ENCODE measurements around the gene TRIM14.
"Not testable (repeated sequence)": the region's sequence is repeated elsewhere in the genome, so short reads cannot be mapped to it uniquely, and the experiment has no call there.

TRIM14 gene

GRCh38 chr9:98043915-98044314, 75.1 kb downstream of the TRIM14 start:
- no peak for DNase-seq

- DNase-seq, result no peak
These were observed 78.8 kb downstream of the TRIM14 start for GRCh38 chr9:98040212-98040611.

- DNase-seq, result no peak
These were observed 79.4 kb downstream of the TRIM14 start for GRCh38 chr9:98039607-98040017.

GRCh38 chr9:98038958-98039357, 80.1 kb downstream of the TRIM14 start:
- no peak for DNase-seq

GRCh38 chr9:98037357-98037756, 81.7 kb downstream of the TRIM14 start:
- DNase-seq, result no peak

- DNase-seq, result peak; percentile 96
These were observed 84.2 kb downstream of the TRIM14 start for GRCh38 chr9:98034593-98035546.

GRCh38 chr9:98031935-98032334, 87.1 kb downstream of the TRIM14 start:
- DNase-seq, result no peak

- DNase-seq, result no peak
These were observed 87.9 kb downstream of the TRIM14 start for GRCh38 chr9:98031169-98031568.

GRCh38 chr9:98024702-98025101, 94.3 kb downstream of the TRIM14 start:
- DNase-seq, result no peak

- DNase-seq, result no peak
These were observed 96.6 kb downstream of the TRIM14 start for GRCh38 chr9:98022447-98022846.

GRCh38 chr9:98021306-98022040, 97.5 kb downstream of the TRIM14 start:
- DNase-seq, result no peak

GRCh38 chr9:98020476-98021145, 98.4 kb downstream of the TRIM14 start:
- no peak for DNase-seq

GRCh38 chr9:98019869-98020268, 99.2 kb downstream of the TRIM14 start:
- DNase-seq, result not testable (repeated sequence)
